Keratinocyte (primary cell): ENCODE data around the gene TCP11. TPM values are rescaled to one million over a fixed set of nuclear protein-coding genes. Genes with fewer than 3 reads are reported as not detected.

Source experiments
- DNase-seq: peaks from one replicate; pipeline ENCODE4 v3.0.0-alpha.2; 2011; ENCODE audit warnings: low read depth, missing footprints, low spot score
- FAIRE-seq: peaks from 2 replicates; lab custom pipeline; 2011; peaks lifted over from hg19 to GRCh38; lab: Jason Lieb, UNC
- H2AFZ ChIP-seq: 2 replicates; pipeline ENCODE4 v1.6.0; 2012; ENCODE audit warnings: low read length, control low read depth, inconsistent platforms; ENCODE audit not compliant: control insufficient read depth
- H3K27ac ChIP-seq: 2 replicates; pipeline ENCODE4 v1.5.1; 2011; ENCODE audit warnings: low read length; ENCODE audit not compliant: control insufficient read depth, insufficient read depth
- H3K27me3 ChIP-seq: 3 replicates; pipeline ENCODE4 v1.6.0; 2011; ENCODE audit warnings: low read length; ENCODE audit not compliant: control insufficient read depth, insufficient read depth; ENCODE audit errors: extremely low read depth
- H3K36me3 ChIP-seq, 2 experiments: 2 replicates in 1 of 2; 3 replicates in 1 of 2; pipeline ENCODE4 v1.5.1; 2011; ENCODE audit warnings: low read length in 2 of 2, mild to moderate bottlenecking in 1 of 2; ENCODE audit not compliant: control insufficient read depth in 2 of 2, insufficient read depth in 2 of 2; ENCODE audit errors: extremely low read depth in 1 of 2
- H3K4me1 ChIP-seq: 3 replicates; pipeline ENCODE4 v1.5.1; 2011; ENCODE audit warnings: low read length; ENCODE audit not compliant: control insufficient read depth, insufficient read depth; ENCODE audit errors: extremely low read depth
- H3K4me2 ChIP-seq: 3 replicates; pipeline ENCODE4 v1.6.0; 2011; ENCODE audit warnings: low read depth, low read length; ENCODE audit not compliant: control insufficient read depth, insufficient read depth; ENCODE audit errors: extremely low read depth
- H3K4me3 ChIP-seq, 3 experiments: fragments of 200-600 bp in 1 of 3; sonication (generic) in 1 of 3; 2 replicates in 2 of 3; 3 replicates in 1 of 3; pipeline ENCODE4 v1.5.1; 2011 to 2016; ENCODE audit warnings: low read length in 3 of 3, mild to moderate bottlenecking in 3 of 3, control low read depth in 2 of 3, inconsistent platforms in 1 of 3, low read depth in 1 of 3, mixed read lengths in 1 of 3, mixed run types in 1 of 3, moderate library complexity in 1 of 3; ENCODE audit not compliant: control insufficient read depth in 2 of 3, insufficient read depth in 2 of 3; ENCODE audit errors: extremely low read depth in 1 of 3
- H3K79me2 ChIP-seq: 2 replicates; pipeline ENCODE4 v1.6.0; 2012; ENCODE audit warnings: low read length; ENCODE audit not compliant: control insufficient read depth, insufficient read depth
- H3K9ac ChIP-seq: 3 replicates; pipeline ENCODE4 v1.6.0; 2011; ENCODE audit warnings: low read length; ENCODE audit not compliant: control insufficient read depth, insufficient read depth; ENCODE audit errors: extremely low read depth
- H3K9me1 ChIP-seq: 3 replicates; pipeline ENCODE4 v1.6.0; 2011; ENCODE audit warnings: low read length; ENCODE audit not compliant: control insufficient read depth, insufficient read depth; ENCODE audit errors: extremely low read depth
- H3K9me3 ChIP-seq: 2 replicates; pipeline ENCODE4 v1.5.1; 2012; ENCODE audit warnings: low read depth, low read length; ENCODE audit not compliant: control insufficient read depth
- H4K20me1 ChIP-seq: 3 replicates; pipeline ENCODE4 v1.6.0; 2011; ENCODE audit warnings: low read length; ENCODE audit not compliant: control insufficient read depth, insufficient read depth; ENCODE audit errors: extremely low read depth
- EZH2 ChIP-seq: IDR thresholded peaks from one replicate; pipeline ENCODE4 v1.6.1; 2012; ENCODE audit warnings: inconsistent platforms, mild to moderate bottlenecking, low read length, moderate library complexity
- dilution Hi-C: fragments of 300-500 bp; cut with MboI; formaldehyde crosslinking; loops from one replicate; pipeline ENCODE4 v1.7.0; 2020; ENCODE audit warnings: low sequenced_read_pairs; ENCODE audit not compliant: extremely low pct_ligation_motif_present
- polyA plus RNA-seq, 5 experiments: library from polyadenylated mRNA; depleted of rRNA in 3 of 5; stranded (reverse) in 3 of 5; stranded (forward) in 1 of 5; unstranded in 1 of 5; fragments of >200 nt; gene quantifications; 1 replicate in 1 of 5; 2 replicates in 3 of 5; 3 replicates in 1 of 5; pipeline versions ENCODE4 v1.2.1 to v1.2.3, GENCODE V29; 2011 to 2012; ENCODE audit warnings: missing spikeins in 2 of 5, low read depth in 1 of 5, low replicate concordance in 1 of 5
- TF ChIP-seq, protein P1 (sequence below), 3 experiments: IDR thresholded peaks in 1 of 3; conservative IDR thresholded peaks in 1 of 3; optimal IDR thresholded peaks in 1 of 3; 2 replicates in 2 of 3; 3 replicates in 1 of 3; pipeline versions ENCODE3 to v1.5.1; 2011; ENCODE audit warnings: low read length in 3 of 3, mild to moderate bottlenecking in 3 of 3, moderate library complexity in 2 of 3, control low read depth in 1 of 3, inconsistent platforms in 1 of 3; ENCODE audit not compliant: insufficient read depth in 2 of 3; ENCODE audit errors: extremely low read depth in 1 of 3

Gene TCP11
- polyA plus RNA-seq, 1 donor (not counting 4 experiments of a cell fraction or from before 2014, with no cell fraction given) = not detected

DNA sequence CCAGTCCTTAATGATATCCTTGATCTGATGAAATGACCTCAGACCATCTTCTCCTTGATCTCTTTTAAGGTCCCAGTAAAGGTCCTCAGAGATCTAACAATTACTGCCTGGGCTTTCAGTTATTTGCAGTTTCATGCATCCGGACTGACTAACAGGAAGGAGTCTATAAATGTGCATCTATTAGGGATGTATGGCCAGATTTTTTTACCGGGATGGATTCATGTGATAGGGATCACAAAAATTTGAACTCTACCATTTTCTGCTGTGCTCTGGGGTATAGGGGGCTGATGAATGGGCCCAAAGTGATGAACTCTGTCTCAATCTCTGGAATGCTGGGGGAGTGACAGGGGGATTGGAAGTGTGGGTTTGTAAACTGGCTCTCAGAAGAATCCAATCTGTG lies 36.5 kb upstream of the TCP11 start:
- H3K4me1 ChIP-seq = peaks cover 19% of the 10 kb centered on the region
- no peak overlapping the region for H3K4me3 ChIP-seq
- H3K9me3 ChIP-seq = no peaks in the 10 kb centered on the region
- no peaks in the 10 kb centered on the region for H3K27me3 ChIP-seq
- H4K20me1 ChIP-seq = no peaks in the 10 kb centered on the region
- DNase-seq (no peak), FAIRE-seq (no peak)
- TF ChIP-seq, protein P1, sequence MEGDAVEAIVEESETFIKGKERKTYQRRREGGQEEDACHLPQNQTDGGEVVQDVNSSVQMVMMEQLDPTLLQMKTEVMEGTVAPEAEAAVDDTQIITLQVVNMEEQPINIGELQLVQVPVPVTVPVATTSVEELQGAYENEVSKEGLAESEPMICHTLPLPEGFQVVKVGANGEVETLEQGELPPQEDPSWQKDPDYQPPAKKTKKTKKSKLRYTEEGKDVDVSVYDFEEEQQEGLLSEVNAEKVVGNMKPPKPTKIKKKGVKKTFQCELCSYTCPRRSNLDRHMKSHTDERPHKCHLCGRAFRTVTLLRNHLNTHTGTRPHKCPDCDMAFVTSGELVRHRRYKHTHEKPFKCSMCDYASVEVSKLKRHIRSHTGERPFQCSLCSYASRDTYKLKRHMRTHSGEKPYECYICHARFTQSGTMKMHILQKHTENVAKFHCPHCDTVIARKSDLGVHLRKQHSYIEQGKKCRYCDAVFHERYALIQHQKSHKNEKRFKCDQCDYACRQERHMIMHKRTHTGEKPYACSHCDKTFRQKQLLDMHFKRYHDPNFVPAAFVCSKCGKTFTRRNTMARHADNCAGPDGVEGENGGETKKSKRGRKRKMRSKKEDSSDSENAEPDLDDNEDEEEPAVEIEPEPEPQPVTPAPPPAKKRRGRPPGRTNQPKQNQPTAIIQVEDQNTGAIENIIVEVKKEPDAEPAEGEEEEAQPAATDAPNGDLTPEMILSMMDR (optimal IDR thresholded peaks at IDR 0.05 in 1 of 3, IDR thresholded peaks at IDR 0.05 in 1 of 3, conservative IDR thresholded peaks at IDR 0.05 in 1 of 3; ENCODE audit: extremely low read depth in 1 of 3, insufficient read depth in 2 of 3, low read length in 3 of 3) = no peak
- TF ChIP-seq EZH2 = no peak
- no peaks in the 10 kb centered on the region for H3K36me3 ChIP-seq
- no peak overlapping the region for H3K9ac ChIP-seq
- no peak overlapping the region for H2AFZ ChIP-seq
- H3K79me2 ChIP-seq = no peaks in the 10 kb centered on the region
- no peak overlapping the region for H3K4me2 ChIP-seq
- no peaks in the 10 kb centered on the region for H3K9me1 ChIP-seq
- dilution Hi-C loops = no loop called here
- no peak overlapping the region for H3K27ac ChIP-seq

DNA sequence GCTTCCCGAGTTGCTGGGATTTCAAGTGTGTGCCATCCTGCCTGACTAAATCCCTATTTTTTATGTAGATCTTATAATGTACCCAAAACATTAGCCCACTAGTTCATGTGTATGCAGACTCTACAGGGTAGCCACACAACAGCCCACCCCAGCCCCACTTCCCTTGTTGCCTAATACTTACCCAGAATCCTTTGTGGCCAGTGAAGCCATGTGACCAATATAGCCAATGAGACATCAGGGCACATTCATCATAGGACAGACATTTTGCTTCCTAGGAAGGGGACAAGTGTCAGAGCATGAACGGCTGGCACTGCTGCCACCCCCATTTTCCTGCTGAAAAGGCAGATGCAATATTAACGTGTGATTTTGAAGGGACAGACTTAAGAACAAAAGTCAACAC lies 36.0 kb upstream of the TCP11 start:
- no peaks in the 10 kb centered on the region for H3K36me3 ChIP-seq
- no peaks in the 10 kb centered on the region for H3K9me1 ChIP-seq
- H3K27ac ChIP-seq = no peak overlapping the region
- H3K9ac ChIP-seq = no peak overlapping the region
- H2AFZ ChIP-seq = no peak overlapping the region
- H3K79me2 ChIP-seq = no peaks in the 10 kb centered on the region
- dilution Hi-C loops = no loop called here
- peaks cover 19% of the 10 kb centered on the region for H3K4me1 ChIP-seq
- DNase-seq = no peak
- H3K27me3 ChIP-seq = no peaks in the 10 kb centered on the region
- no peak for TF ChIP-seq EZH2
- TF ChIP-seq, protein P1 (optimal IDR thresholded peaks at IDR 0.05 in 1 of 3, IDR thresholded peaks at IDR 0.05 in 1 of 3, conservative IDR thresholded peaks at IDR 0.05 in 1 of 3; ENCODE audit: extremely low read depth in 1 of 3, insufficient read depth in 2 of 3, low read length in 3 of 3) = no peak
- no peaks in the 10 kb centered on the region for H4K20me1 ChIP-seq
- FAIRE-seq = no peak
- H3K9me3 ChIP-seq = no peaks in the 10 kb centered on the region
- no peak overlapping the region for H3K4me3 ChIP-seq
- H3K4me2 ChIP-seq = no peak overlapping the region
